Measurements from ENCODE around the gene FYCO1.

GRCh38 chr3:46036191-46036590 is 40.6 kb upstream of the FYCO1 start:
- TF ChIP-seq CTCF (IDR thresholded peaks at IDR 0.05; ENCODE audit: poor library complexity): no peak
- TF ChIP-seq EZH2phosphoT487 (IDR thresholded peaks at IDR 0.05; ENCODE audit: low read depth, severe bottlenecking, unreplicated experiment): no peak

Measured in hepatocyte (in vitro differentiated cells).